WTC11 (cell line): ENCODE results near the gene DNAJC5G. TPM values are rescaled to one million over a fixed set of nuclear protein-coding genes. Genes with fewer than 3 reads are reported as not detected.

Source experiments
- ATAC-seq: fragments of 200-7000 bp; cut with Tn5 transposase; 2 replicates; pipeline ENCODE4 v1.10.0; 2021; ENCODE audit warnings: mild to moderate bottlenecking, moderate library complexity
- CTCF ChIA-PET: fragments of 300-600 bp; sonication (Branson Sonifier 250); formaldehyde crosslinking; loops from one replicate; lab custom pipeline; 2021; ENCODE audit warnings: antibody characterized with exemption; lab: Charles Lee
- POLR2A ChIA-PET: fragments of 350-600 bp; sonication (Branson Sonifier 250); formaldehyde crosslinking; loops from one replicate; lab custom pipeline; 2021; ENCODE audit warnings: antibody characterized with exemption; lab: Charles Lee
- DNase-seq: peaks from one replicate; pipeline ENCODE4 v3.0.0; 2021; ENCODE audit warnings: low spot score
- H3K27ac Mint-ChIP-seq: 2 replicates; pipeline ENCODE4 v1.8.0; 2021; ENCODE audit warnings: mixed read lengths
- H3K27me3 Mint-ChIP-seq: 2 replicates; pipeline ENCODE4 v1.8.0; 2021; ENCODE audit warnings: low read depth, mild to moderate bottlenecking, moderate library complexity, mixed read lengths
- H3K36me3 Mint-ChIP-seq: 2 replicates; pipeline ENCODE4 v1.8.0; 2021; ENCODE audit warnings: mixed read lengths
- H3K4me1 Mint-ChIP-seq: 2 replicates; pipeline ENCODE4 v1.8.0; 2022; ENCODE audit warnings: mixed read lengths
- H3K4me3 Mint-ChIP-seq: 2 replicates; pipeline ENCODE4 v1.8.0; 2021; ENCODE audit warnings: mild to moderate bottlenecking, moderate library complexity, mixed read lengths
- H3K9me3 Mint-ChIP-seq: 2 replicates; pipeline ENCODE4 v1.8.0; 2021; ENCODE audit warnings: mixed read lengths
- CREB1 ChIP-seq: sonication (generic); formaldehyde crosslinking; IDR thresholded peaks from 2 replicates; pipeline ENCODE4 v1.8.0; 2023; ENCODE audit warnings: mild to moderate bottlenecking, missing genetic modification reagents
- ESRRA ChIP-seq: sonication (generic); formaldehyde crosslinking; IDR thresholded peaks from 2 replicates; pipeline ENCODE4 v1.8.1; 2022; ENCODE audit warnings: mild to moderate bottlenecking, missing genetic modification reagents, borderline replicate concordance
- FOXJ3 ChIP-seq: sonication (generic); formaldehyde crosslinking; IDR thresholded peaks from 2 replicates; pipeline ENCODE4 v1.9.0; 2021; ENCODE audit warnings: missing genetic modification reagents, mild to moderate bottlenecking, borderline replicate concordance
- GRHL2 ChIP-seq: fragments of 250-450 bp; sonication (Bioruptor Pico); IDR thresholded peaks from 2 replicates; pipeline ENCODE4 v1.8.0; 2022; ENCODE audit warnings: mild to moderate bottlenecking, moderate library complexity; ENCODE audit not compliant: insufficient replicate concordance, severe bottlenecking
- NR3C1 ChIP-seq: sonication (generic); formaldehyde crosslinking; conservative IDR thresholded peaks from 2 replicates; pipeline ENCODE4 v1.8.1; 2023; ENCODE audit warnings: low read depth, mild to moderate bottlenecking, missing genetic modification reagents
- PRRX2 ChIP-seq: fragments of 250-450 bp; sonication (Bioruptor Pico); IDR thresholded peaks from 2 replicates; pipeline ENCODE4 v1.8.0; 2021; ENCODE audit warnings: mild to moderate bottlenecking
- SMAD4 ChIP-seq: sonication (generic); formaldehyde crosslinking; IDR thresholded peaks from 2 replicates; pipeline ENCODE4 v1.8.0; 2022; ENCODE audit warnings: mild to moderate bottlenecking, missing genetic modification reagents
- ZNF219 ChIP-seq: sonication (generic); formaldehyde crosslinking; IDR thresholded peaks from 2 replicates; pipeline ENCODE4 v1.8.0; 2023; ENCODE audit warnings: missing genetic modification reagents, mild to moderate bottlenecking, borderline replicate concordance
- ZNF317 ChIP-seq: sonication (generic); formaldehyde crosslinking; IDR thresholded peaks from 2 replicates; pipeline ENCODE4 v1.8.1; 2023; ENCODE audit warnings: low read depth, mild to moderate bottlenecking, moderate library complexity, missing genetic modification reagents, borderline replicate concordance
- ZNF396 ChIP-seq: fragments of 250-450 bp; sonication (Bioruptor Pico); IDR thresholded peaks from 2 replicates; pipeline ENCODE4 v1.8.0; 2021; ENCODE audit warnings: mild to moderate bottlenecking, moderate library complexity, borderline replicate concordance
- ZNF416 ChIP-seq: fragments of 250-450 bp; sonication (Bioruptor Pico); IDR thresholded peaks from 2 replicates; pipeline ENCODE4 v1.9.0; 2021; ENCODE audit warnings: mild to moderate bottlenecking, inconsistent platforms
- ZNF671 ChIP-seq: fragments of 250-450 bp; sonication (Bioruptor Pico); IDR thresholded peaks from 2 replicates; pipeline ENCODE4 v1.8.0; 2021; ENCODE audit warnings: mild to moderate bottlenecking
- total RNA-seq: library from RNA; stranded (reverse); gene quantifications from 3 replicates; pipeline ENCODE4 v1.2.3, GENCODE V29; 2021
- TF ChIP-seq, protein P1 (sequence below): sonication (generic); formaldehyde crosslinking; IDR thresholded peaks from 2 replicates; pipeline ENCODE4 v1.8.0; 2023; ENCODE audit warnings: mild to moderate bottlenecking, missing genetic modification reagents
- TF ChIP-seq, protein P2 (sequence below): sonication (generic); formaldehyde crosslinking; IDR thresholded peaks from 2 replicates; pipeline ENCODE4 v1.8.0; 2023; ENCODE audit warnings: missing genetic modification reagents
- TF ChIP-seq, protein P3 (sequence below): fragments of 250-450 bp; sonication (Bioruptor Pico); IDR thresholded peaks from 2 replicates; pipeline ENCODE4 v1.8.0; 2021; ENCODE audit warnings: mild to moderate bottlenecking
- TF ChIP-seq, protein P4 (sequence below): sonication (generic); formaldehyde crosslinking; IDR thresholded peaks from 2 replicates; pipeline ENCODE4 v1.8.1; 2023; ENCODE audit warnings: mild to moderate bottlenecking, missing genetic modification reagents, moderate library complexity
- TF ChIP-seq, protein P5 (sequence below): sonication (generic); formaldehyde crosslinking; IDR thresholded peaks from 2 replicates; pipeline ENCODE4 v1.8.0; 2022; ENCODE audit warnings: mild to moderate bottlenecking, missing genetic modification reagents
- TF ChIP-seq, protein P6 (sequence below): sonication (generic); formaldehyde crosslinking; IDR thresholded peaks from 2 replicates; pipeline ENCODE4 v1.8.1; 2023; ENCODE audit warnings: mild to moderate bottlenecking, moderate library complexity, missing genetic modification reagents

DNAJC5G gene
- total RNA-seq, 1 experiment from 2014 or later: 0.44 TPM

DNA sequence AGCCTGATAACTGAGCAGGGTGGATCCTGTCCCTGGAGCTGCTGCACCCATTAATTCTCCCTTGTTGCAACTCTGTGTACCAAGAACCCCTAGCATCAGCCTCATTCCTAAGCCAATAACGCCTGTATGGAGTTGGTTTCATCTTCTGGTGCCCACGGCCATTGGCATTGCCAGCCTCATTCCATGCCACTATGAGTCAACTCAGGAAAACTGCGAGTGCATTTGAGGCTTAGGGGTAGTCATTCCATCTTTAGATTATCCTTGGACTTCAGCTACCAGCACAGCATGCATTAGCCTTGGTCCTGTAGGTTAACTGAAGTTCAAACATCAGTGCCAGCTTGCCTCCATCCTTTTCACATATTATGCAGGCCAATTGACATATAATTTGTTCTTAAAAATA is 5.6 kb downstream of the DNAJC5G start (continued):
- TF ChIP-seq, protein P1, sequence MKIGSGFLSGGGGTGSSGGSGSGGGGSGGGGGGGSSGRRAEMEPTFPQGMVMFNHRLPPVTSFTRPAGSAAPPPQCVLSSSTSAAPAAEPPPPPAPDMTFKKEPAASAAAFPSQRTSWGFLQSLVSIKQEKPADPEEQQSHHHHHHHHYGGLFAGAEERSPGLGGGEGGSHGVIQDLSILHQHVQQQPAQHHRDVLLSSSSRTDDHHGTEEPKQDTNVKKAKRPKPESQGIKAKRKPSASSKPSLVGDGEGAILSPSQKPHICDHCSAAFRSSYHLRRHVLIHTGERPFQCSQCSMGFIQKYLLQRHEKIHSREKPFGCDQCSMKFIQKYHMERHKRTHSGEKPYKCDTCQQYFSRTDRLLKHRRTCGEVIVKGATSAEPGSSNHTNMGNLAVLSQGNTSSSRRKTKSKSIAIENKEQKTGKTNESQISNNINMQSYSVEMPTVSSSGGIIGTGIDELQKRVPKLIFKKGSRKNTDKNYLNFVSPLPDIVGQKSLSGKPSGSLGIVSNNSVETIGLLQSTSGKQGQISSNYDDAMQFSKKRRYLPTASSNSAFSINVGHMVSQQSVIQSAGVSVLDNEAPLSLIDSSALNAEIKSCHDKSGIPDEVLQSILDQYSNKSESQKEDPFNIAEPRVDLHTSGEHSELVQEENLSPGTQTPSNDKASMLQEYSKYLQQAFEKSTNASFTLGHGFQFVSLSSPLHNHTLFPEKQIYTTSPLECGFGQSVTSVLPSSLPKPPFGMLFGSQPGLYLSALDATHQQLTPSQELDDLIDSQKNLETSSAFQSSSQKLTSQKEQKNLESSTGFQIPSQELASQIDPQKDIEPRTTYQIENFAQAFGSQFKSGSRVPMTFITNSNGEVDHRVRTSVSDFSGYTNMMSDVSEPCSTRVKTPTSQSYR (CRISPR knock-in tag): no peak
- TF ChIP-seq NR3C1 (no peak), FOXJ3 (CRISPR knock-in tag) (no peak), ZNF219 (CRISPR knock-in tag) (no peak), ZNF396 (CRISPR knock-in tag) (no peak), ZNF671 (CRISPR knock-in tag) (no peak), PRRX2 (CRISPR knock-in tag) (no peak), ZNF317 (CRISPR knock-in tag) (no peak), GRHL2 (no peak), SMAD4 (CRISPR knock-in tag) (no peak), ESRRA (CRISPR knock-in tag) (no peak)
- TF ChIP-seq, protein P2, sequence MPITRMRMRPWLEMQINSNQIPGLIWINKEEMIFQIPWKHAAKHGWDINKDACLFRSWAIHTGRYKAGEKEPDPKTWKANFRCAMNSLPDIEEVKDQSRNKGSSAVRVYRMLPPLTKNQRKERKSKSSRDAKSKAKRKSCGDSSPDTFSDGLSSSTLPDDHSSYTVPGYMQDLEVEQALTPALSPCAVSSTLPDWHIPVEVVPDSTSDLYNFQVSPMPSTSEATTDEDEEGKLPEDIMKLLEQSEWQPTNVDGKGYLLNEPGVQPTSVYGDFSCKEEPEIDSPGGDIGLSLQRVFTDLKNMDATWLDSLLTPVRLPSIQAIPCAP: no peak
- TF ChIP-seq, protein P3, sequence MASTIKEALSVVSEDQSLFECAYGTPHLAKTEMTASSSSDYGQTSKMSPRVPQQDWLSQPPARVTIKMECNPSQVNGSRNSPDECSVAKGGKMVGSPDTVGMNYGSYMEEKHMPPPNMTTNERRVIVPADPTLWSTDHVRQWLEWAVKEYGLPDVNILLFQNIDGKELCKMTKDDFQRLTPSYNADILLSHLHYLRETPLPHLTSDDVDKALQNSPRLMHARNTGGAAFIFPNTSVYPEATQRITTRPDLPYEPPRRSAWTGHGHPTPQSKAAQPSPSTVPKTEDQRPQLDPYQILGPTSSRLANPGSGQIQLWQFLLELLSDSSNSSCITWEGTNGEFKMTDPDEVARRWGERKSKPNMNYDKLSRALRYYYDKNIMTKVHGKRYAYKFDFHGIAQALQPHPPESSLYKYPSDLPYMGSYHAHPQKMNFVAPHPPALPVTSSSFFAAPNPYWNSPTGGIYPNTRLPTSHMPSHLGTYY (CRISPR knock-in tag): no peak
- TF ChIP-seq, all 79 proteins: peak for 0

DNA sequence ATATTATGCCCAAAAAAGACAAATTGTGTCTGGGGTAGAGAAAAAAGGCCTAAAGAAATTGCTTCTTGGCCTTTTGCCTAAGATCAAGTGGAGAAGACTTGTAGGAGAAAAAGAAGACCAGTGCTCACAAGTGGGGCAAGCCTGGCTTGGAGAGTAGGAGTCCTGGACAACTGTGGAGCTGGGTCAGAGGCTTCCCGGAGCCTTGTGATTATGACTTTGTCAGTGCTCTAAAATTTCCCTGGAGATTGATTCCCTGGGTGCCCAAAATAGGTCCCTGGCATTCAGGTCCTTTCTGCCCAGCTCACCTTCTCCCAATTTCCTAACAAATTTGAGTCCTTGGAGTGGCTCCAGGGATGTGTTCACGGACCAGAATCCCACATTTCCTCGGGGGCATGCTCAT is 6.2 kb downstream of the DNAJC5G start:
- H3K36me3 Mint-ChIP-seq: no peaks in the 10 kb centered on the region
- no peak for TF ChIP-seq ZNF416 (CRISPR knock-in tag)
- TF ChIP-seq, protein P4, sequence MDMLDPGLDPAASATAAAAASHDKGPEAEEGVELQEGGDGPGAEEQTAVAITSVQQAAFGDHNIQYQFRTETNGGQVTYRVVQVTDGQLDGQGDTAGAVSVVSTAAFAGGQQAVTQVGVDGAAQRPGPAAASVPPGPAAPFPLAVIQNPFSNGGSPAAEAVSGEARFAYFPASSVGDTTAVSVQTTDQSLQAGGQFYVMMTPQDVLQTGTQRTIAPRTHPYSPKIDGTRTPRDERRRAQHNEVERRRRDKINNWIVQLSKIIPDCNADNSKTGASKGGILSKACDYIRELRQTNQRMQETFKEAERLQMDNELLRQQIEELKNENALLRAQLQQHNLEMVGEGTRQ (CRISPR knock-in tag): no peak
- TF ChIP-seq CREB1 (CRISPR knock-in tag): no peak
- TF ChIP-seq, protein P5, sequence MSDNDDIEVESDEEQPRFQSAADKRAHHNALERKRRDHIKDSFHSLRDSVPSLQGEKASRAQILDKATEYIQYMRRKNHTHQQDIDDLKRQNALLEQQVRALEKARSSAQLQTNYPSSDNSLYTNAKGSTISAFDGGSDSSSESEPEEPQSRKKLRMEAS (CRISPR knock-in tag): no peak
- TF ChIP-seq, protein P6, sequence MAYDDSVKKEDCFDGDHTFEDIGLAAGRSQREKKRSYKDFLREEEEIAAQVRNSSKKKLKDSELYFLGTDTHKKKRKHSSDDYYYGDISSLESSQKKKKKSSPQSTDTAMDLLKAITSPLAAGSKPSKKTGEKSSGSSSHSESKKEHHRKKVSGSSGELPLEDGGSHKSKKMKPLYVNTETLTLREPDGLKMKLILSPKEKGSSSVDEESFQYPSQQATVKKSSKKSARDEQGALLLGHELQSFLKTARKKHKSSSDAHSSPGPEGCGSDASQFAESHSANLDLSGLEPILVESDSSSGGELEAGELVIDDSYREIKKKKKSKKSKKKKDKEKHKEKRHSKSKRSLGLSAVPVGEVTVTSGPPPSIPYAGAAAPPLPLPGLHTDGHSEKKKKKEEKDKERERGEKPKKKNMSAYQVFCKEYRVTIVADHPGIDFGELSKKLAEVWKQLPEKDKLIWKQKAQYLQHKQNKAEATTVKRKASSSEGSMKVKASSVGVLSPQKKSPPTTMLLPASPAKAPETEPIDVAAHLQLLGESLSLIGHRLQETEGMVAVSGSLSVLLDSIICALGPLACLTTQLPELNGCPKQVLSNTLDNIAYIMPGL (CRISPR knock-in tag): no peak
- no peak overlapping the region for H3K4me3 Mint-ChIP-seq
- no peak overlapping the region for H3K27ac Mint-ChIP-seq
- ATAC-seq: no peak
- H3K27me3 Mint-ChIP-seq: no peaks in the 10 kb centered on the region; the same call in 1 of the 2 replicates
- CTCF ChIA-PET: interaction anchor here (0.5 to 7.6 kb wide), 13 partner anchors 10 to 264 kb away, joined by 3 to 153 read pairs (median 5); partner anchors contain the start of genes SLC30A3 and UCN
- peaks cover 40% of the 10 kb centered on the region for H3K4me1 Mint-ChIP-seq
- POLR2A ChIA-PET: interaction anchor here (1.6 kb wide), 1 partner anchor 11 kb away, joined by 3 read pairs; no protein-coding TSS in a partner anchor
- DNase-seq: no peak
- no peaks in the 10 kb centered on the region for H3K9me3 Mint-ChIP-seq
